Activated T-helper 9 cell treated with anti-CD3 and anti-CD28 coated beads, Interleukin-2, amount 50 U/mL, for 16 hours (primary cell): ENCODE measurements around the gene PCNX4.

Experiments used
- DNase-seq: peaks from one replicate; pipeline ENCODE4 v3.0.0-alpha.2; 2020; ENCODE audit warnings: low read depth

The PCNX4 gene

DNA sequence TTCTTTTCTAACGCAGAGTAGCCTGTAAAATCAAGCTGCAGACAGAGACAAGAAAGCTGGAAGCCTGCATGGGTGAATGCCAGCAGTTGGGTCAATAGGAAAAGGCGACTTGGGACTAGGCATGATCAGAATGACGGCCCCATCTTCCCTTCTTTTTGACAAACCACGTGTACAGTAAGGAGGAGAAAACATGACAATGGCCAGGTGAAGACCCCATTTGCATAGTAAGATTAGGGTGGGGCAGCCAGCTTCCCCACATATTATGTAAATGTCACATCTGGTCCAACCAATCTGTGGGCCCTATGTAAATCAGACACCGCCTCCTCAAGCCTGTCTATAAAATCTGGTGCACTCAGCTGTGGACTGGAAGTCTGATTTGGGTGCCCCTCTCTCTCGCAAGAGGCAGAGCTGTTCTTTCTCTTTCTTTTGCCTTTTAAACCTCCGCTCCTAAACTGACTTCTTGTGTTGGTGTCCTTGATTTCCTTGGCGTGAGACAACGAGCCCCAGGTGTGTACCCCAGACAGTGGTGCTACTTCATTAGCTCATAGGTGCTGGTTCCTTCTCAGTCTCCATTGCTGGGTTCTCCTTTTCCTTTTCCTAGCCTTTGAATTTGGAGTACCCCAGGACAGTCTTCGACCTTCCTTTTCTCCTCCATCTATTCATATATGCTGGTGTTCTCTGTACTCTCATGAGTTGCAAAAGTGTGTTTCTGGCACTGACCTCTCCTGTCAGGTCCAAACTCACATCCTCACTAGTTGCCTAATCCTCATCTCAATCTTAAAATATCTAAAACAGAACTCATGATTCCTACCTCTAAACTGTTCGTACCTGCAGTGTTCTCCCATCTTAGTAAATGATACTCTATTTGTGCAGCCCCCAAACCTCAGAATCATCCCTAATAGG, 82.9 kb downstream of the PCNX4 start:
- no peak for DNase-seq

DNA sequence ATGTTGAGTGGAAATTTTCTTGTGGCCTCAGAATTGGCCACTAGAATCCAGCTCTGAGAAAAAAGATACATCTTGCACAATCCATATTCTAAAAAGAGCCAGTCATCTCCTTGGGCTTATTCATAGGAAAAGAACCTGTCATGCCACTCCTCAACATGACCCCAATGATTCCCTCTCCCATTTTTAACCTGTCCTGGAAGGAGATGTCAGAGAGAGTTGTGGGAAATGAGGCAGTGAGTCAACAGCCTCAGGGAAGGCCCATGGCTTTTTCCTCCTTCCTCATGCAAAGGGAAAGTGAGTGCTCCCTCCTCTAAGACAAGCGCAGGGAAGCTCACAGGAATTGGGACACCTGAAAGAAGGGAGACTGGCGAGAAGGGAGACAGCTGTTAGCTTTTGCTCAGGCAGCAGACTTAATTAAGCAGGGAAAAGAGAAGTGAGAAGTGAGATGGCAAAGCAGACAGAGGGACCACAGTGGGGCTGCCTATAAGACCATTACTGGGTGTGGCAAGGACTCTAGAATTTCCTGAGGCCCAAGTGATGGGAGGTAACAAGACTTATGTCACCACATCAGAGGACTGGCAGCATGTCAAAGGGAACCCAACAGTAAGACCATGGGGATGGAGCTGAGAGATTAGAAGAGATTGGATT, 83.7 kb downstream of the PCNX4 start:
- DNase-seq, result no peak

DNA sequence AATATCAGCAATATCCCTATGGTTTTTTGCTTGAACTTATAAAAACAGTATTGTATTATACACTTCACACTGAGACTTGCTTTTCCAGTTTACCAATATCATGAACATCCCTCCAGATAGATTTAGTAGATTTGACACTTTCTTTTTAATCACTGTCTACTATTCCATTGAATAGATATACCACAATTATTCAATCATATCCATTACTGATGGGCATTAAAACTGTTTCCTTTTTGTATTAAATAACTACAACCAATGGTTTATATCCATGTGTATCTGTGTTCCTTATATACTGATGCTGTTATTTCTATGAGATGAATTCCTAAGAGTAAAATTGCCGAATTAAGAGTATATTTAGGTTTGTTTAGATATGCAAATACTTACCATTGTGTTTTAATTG, 86.4 kb downstream of the PCNX4 start:
- DNase-seq, result no peak

DNA sequence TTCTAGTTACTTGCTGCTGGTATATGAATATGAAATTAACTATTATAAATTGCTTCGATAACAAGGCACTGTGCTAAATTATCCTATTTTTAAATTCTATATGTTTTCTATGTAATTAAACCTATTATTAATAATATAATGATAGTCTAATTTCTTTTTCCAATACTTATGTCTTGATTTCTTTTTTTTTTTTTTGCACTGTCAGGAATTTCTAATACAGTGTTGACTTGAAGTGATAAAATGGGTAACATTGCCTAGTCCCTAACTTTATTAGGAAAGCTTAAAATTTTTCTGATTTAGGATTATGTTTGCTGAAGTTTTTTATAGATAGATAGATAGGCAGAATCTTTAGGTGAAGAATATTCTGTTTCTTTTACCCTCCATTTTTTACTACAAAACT, 87.1 kb downstream of the PCNX4 start:
- no peak for DNase-seq

DNA sequence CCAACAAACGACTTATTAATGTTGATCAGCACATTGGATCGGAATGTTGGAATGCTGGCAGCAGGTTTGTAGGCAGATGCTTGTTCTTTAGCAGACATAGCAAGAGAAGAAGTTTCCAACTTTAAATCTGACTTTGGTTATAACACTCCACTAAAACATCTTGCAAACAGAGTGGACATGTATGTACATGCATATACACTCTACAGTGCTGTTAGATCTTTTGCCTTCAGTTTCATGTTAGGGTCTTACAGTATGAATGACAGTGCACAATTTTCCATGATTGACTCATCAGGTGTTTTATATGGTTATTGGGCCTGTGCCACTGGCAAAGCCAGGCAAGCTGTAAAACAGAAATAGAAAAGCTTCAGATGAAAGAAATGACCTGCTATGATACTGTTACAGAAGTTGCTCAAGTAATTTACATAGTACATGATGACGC, 87.7 kb downstream of the PCNX4 start:
- DNase-seq, result no peak

DNA sequence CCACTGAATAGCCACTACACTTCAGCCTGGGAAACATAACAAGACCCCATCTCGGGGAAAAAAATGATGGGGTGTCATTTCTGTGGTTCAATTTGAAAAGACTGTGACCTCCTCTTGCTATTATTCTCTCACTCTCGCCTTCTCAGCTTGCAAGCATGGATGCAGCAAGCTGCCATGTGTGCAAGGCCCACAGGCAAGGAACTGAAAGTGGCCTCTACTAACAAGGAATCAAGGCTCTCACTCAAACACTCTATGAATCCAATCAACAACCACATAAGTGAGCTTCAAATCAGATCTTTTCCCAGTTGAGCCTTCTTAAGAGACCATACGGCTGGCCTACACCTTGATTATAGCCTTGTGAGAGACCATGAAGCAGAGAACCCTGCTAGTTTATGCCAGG, 91.4 kb downstream of the PCNX4 start:
- DNase-seq, result no peak

DNA sequence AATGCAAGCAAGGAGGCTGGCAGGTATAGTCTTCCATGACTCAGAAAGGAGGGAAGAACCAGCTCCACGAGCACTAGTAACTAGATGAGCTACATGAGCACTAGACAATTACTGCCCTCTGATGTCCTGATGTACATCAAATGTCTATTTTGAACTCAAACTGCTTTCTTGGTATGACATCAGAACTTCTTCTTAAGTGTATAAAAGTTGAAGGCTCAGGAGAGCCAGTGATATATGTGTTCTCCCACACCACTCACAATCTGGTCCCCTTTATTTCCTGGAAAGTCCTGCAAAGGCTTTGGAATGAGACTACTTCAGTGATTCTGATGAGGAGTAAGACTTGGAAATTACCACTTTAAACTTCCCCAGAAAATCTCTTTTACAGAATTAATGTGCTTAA, 92.0 kb downstream of the PCNX4 start:
- DNase-seq, result no peak

DNA sequence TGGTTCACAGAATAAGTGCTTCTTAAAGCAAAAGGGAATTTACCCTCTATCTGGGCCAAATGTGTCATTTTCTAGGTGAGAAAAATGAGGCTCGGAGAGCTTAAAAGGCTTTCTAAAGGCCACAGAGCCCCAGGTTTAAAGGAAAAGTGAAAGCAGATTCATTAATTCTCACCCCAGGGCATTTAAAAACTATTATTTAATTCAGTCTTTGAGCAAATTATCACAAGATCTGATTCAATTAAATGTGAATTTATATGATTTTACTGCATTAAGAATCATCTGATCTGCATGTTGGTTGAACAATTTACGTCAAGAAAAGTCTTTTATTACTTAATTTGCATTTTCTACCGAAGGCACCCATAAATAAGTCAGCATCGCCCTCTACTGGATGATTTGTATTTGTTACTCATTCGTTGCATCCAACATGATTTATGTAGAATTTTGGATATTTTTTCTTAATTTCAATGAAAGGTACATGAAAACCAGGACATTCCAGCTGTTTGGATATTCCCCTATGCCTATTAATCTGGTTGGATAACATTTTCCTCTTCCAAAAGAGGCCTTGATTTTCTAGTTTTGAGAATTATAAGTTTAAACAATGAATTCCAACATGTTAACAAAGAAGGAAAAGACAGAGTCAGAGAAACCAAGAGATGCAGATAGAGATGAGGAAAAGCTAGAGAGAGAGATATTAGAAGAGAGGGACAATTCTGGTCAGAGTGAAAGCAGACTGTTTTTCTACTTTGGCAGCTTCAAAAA, 92.6 kb downstream of the PCNX4 start:
- no peak for DNase-seq

DNA sequence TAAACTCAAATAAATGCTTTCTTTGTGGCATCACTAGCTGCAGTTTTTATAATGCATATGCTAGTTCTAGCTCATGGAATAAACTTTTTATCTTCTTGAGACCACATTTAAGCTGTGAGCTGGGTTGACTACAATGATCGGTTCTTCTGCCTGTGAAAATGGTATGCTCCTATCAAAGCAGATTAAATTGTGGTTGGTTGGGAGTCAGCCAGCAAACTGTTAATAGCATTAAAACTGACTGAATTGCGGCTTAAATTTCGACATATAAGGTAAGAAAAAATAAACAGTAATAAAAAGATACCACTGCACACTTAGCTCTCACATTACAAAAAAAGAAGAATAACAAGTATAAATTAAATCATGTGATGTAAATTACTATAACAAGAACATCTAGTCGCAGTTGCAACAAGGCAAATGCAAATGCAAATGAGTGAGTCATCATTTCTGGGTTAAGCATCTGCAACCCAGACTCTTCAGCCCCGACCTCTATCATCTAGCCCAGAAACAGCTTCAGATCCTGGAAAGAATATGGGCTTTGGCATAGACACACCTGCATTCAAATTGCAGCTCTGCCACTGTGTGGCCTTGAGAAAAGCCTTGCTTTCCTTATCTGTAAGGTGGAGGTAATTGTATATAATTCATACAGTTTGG, 93.3 kb downstream of the PCNX4 start:
- DNase-seq, result no peak

DNA sequence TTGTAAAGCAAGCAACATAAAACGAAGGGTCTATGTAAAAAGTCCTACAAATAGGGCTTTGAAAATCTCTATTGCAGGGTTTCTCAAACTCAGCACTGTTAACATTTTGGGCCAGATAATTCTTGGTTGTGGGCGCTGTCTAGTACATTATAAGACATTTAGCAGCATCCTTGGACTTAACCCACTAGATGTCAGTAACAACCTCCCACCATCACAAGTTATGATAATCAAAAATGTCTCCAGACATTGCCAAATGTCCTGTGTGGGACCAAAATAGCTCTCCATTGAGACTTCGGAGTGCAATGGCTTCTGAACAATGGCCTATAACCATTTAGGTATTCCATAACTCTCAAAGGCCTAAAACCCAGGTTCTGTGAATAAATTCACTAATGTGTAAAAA, 96.4 kb downstream of the PCNX4 start:
- DNase-seq, result no peak

DNA sequence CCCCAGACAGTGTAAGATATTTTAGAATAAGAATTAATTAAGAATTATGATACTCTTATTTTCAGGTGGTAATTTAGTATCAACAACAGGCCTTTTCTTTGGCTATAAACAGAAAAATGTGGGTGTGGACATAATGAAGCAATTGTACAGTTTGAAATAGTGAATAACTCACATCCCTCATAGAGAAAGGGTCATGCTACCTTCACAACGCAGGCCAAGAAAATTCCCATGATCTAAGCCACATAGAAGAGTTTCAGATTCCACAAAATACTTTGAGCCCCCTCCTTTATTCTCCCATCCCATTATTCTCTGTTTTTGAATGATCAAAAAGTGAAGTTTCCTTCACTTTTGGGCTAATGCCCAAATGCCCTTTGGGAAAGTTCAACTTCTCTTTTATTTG, 97.0 kb downstream of the PCNX4 start:
- no peak for DNase-seq

DNA sequence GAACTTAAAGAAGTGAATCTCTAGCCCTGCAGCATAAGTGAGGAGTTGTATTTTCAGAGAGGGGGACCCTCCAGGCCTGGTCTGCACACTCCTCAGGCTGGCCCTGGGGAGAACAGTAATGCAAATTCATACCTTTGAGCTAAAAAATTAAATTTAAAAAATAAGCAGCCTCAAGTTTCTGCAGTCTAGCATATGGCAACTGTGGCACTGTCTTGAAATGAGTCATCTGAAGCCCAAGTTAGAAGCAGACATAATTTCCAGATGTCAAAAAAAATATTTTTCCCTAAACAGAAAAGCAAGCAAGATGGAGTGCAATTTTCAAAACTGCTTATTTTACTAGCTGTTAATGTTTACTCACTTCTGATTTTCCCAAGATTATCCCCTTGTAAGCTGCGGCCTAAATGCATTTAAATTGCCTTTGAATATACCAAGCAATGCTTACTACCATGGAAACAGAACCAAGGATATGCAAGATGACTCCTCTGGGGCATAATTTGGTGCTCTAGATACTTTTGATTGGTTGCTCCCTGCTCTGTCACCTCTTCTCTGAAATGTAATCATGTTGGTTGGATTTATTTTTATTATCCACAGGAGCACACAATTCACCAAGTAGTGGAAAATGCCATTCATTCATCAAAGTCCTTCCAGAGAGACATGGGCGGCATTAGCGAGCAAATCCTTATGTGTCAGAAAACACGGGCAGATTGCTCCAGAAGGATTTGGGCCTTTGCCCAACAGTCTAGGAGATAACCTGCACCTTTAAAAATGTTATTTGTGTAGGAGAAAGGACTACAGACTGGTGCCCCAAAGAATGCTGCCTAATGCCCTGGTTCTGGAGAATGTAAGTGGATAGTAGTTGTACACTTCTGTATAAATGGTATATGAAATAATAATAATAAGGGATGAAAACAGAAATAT, 98.5 kb downstream of the PCNX4 start:
- no peak for DNase-seq

DNA sequence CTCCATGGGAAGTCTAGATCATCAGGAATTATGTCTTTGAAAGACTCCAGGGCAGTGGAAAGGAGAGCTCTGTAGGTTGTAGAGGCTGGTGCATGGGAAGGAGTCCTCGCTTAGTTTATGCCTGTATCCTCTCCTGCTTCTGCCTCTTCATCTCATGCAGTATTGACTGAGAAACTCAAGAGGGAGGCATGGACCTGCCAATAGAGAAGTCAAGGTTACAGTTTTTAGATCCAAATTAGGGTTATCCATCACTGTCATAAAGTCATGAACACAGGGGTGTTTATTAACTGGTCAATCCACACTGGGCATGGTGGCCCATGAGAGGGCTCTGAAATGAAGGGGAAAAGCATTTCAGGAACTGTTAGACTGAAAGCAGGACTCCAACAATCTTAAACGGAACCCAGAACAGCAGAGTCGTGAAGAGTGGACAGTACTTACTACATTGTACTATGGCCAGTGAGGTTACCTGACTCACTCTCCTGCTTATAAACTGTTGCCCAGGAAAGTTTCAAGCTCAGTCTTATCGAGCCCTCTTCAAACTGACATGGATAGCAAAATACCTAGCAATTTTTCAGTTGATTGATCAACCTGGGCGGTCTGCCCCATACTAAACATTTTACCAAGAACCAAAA, 103.6 kb downstream of the PCNX4 start:
- no peak for DNase-seq

DNA sequence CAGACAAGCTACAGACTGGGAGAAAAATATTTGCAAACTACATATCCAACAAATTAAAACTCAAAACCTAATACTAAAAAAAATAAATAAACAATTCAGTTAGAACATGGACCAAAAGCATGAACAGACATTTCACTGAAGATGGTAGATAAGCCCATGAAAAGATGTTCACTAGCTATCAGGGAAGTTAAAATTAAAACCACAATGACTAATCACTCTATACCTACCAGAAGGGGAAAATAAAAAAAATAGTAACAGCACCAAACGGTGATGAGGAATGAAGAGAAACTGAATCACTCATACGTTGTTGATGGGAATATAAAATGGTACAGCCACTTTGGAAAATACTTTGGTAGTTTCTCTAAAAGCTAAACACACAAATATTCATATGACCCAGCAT, 104.6 kb downstream of the PCNX4 start:
- DNase-seq, result no peak

DNA sequence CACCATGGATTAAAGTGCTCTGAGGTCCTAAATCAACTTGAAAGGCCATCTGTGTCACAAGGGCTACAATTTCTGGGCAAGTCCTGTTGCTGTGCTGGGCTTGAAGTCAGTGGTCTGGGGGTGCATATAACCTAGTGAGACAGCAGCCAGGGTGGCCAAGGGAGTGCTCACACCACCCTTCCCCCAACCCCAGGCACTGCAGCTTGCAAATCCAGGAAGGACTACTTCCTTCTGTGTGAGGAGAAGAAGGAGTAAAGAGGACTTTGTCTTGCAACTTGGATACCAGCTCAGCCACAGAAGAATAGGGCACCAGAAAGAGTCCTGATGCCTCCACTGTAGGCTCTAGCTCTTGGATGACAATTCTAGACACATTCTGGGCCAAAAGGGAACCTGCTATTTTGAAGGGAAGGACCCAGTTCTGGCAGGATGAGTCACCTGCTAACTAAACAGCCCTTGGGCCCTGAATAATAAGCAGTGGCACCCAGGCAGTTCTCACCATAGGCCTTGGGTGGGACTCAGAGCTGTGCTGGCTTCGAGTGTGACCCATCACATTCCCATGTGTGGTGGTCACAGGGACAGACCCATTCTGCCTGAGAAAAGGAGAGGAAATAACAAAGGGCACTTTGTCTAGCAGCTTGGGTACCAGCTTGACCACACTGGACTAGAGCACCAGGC, 106.0 kb downstream of the PCNX4 start:
- no peak for DNase-seq

DNA sequence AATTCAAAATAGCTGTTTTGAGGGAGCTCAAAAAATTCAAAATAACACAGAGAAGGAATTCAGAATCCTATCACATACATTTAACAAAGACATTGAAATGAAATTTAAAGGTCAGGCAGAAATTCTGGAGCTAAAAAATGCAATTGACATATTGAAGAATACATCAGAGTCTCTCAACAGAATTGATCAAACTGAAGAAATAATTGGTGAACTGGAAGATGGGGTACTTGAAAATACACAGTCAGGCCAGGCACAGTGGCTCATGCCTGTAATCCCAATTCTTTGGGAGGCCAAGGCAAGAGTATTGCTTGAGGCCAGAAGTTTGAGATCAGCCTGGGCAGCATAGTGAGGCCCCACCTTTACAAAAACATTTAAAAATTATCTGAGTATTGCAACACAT, 107.6 kb downstream of the PCNX4 start:
- DNase-seq, result no peak

DNA sequence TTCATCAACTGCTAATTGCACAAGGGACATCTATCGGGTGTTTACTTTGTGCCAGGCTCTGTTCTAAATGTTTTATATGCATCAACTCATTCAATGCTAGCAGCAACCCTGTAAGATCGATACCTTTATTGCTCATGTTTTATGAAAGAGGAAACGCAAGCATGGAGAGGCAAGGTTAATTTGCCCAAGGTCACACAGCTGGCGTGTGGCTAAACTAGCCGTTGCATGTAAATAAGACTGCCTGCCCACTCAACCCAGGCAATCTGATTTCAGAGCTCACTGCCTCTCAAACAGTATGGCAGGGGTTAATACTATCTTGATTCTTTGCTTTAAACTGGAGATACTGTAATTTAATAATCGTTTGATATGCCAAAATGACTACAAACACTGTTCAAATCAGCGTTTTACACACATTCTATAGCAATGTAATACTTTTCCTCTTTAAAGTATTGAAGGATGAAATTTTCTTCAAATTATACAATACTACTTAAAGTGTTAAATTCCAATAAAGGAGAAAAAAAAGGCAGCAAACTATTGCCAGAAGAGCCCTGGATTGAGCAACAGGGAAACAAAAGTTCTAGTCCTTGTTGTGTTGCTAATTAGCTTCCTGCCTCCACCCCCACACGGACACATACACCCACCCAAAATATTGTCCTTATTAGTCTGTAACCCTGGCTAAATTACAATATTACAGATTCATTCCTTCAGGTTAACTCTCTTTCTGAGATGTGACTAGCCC, 112.5 kb downstream of the PCNX4 start:
- DNase-seq, result no peak

DNA sequence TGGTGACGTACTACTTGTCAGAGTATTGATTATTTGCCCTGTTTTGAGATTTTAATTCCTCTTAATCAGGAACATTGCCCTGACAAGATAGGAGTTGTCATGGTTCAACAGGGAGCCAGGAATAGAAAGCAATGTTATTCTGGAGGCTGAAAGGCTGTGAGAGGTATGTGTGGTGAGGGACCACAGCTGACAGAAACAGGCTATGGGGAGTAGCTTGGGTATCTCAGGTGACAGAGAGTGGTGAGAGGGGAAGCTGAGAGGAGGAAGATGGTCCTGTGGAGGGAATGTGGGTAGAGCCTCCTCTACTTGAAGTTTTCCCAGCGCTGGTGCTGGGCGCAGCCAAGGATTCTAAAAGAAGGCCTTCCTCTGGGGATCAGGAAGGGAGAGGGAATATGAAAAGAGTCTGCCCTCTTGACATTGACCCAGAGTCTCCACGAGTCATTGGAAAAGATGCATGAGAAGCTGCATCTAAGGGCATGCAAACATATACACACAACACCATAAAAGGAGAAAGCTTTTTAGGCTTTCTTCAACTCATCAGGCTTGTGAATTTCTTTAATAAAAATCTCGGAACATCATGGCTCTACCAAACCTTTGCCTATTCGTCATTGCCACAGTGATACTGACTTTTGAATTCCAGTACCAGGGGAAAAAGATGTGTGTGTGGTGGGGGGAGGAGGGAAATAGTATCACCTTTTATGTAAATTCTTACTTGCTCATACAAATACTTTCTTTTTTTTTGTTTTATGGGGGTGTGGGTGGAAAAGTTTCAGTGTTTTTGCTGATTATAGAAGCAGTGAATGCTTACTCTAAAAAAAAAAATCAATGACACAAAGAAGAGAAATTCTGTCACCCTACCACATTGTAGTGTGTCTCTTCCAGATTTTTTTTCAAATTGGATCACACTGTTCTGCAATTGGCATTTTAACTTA, 113.4 kb downstream of the PCNX4 start:
- no peak for DNase-seq
